A549 treated with AZD2906 at 1 μM for 4 hours (cell line): Measurements from ENCODE around the gene COX7C. TPM values are rescaled to one million over a fixed set of nuclear protein-coding genes. Genes with fewer than 3 reads are reported as not detected.

Experiments used
- total RNA-seq: library from RNA; stranded (reverse); fragments of 200-300 nt; extraction: Qiagen RNA extraction; gene quantifications from 5 replicates; pipeline ENCODE4 v1.2.3, GENCODE V29; 2022

The COX7C gene, protein sequence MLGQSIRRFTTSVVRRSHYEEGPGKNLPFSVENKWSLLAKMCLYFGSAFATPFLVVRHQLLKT
- total RNA-seq, result 592 to 673 TPM (median 605 TPM) in 5 replicates

DNA sequence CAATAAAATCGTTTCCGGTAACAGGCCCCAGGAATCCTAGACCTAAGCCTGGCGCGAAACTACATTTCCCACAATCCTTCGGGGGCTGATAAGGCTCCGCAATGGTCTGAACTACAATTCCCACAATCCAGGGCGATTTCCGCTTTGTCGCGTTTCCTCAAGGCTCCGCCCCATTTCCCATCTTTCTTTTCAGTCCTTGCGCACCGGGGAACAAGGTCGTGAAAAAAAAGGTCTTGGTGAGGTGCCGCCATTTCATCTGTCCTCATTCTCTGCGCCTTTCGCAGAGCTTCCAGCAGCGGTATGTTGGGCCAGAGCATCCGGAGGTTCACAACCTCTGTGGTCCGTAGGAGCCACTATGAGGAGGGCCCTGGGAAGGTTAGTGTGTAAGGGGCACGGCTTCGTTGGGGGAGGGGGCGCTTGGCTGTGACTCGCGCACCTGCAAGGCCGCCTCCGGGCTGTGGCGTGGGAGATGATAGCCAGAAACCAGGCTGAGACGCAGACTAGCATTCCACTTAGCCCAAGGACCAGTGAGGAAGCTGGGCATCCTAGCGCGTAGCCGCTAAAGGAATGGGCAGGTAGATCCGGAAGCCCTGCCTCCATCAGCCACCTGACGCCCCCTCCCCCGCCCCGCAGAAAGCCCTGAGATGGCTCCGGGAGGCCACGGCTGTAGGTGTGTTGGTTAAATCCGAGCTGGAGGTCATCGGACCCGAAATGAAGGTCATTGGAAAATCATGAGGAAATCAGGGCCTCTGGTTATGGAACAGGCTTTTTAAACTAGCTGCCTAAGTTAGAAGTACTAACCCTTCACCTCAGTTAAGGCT is at the start of gene COX7C:
COX7C (plus strand) TSS at position 186 of the 821 bp plus-strand sequence; CDS start at position 301, 115 bp downstream.

